T47D (cell line): ENCODE results near the gene HS6ST3.

Source experiments
- DNase-seq, 2 experiments: peaks; one replicate each; pipeline versions ENCODE4 v3.0.0 to v3.0.0-alpha.2; 2011 to 2012; ENCODE audit warnings: low read depth in 1 of 2, low spot score in 1 of 2
- JUND ChIP-seq: IDR thresholded peaks from 2 replicates; pipeline ENCODE4 v1.6.1; 2012; ENCODE audit warnings: low read depth
- in situ Hi-C: cut with HindIII; loops from 2 replicates; pipeline ENCODE4 v1.10.0; 2016; ENCODE audit warnings: low sequenced_read_pairs, low pct_unique_long_range_greater_than_20kb

HS6ST3 gene

GRCh38 chr13:96781141-96781540 is 691.2 kb downstream of the HS6ST3 start:
- TF ChIP-seq JUND = no peak
- DNase-seq = no peak
- in situ Hi-C loops = no loop called here

GRCh38 chr13:96782186-96782585 is 692.3 kb downstream of the HS6ST3 start:
- in situ Hi-C loops = no loop called here
- DNase-seq = no peak
- no peak for TF ChIP-seq JUND

GRCh38 chr13:96783057-96783456 is 693.1 kb downstream of the HS6ST3 start:
- in situ Hi-C loops = no loop called here
- no peak for TF ChIP-seq JUND
- no peak for DNase-seq

GRCh38 chr13:96783511-96783910 is 693.6 kb downstream of the HS6ST3 start:
- no peak for DNase-seq
- in situ Hi-C loops = no loop called here
- no peak for TF ChIP-seq JUND

- TF ChIP-seq JUND = no peak
- DNase-seq = no peak
- in situ Hi-C loops = no loop called here
These were observed 696.1 kb downstream of the HS6ST3 start for GRCh38 chr13:96785986-96786385.

- TF ChIP-seq JUND = no peak
- DNase-seq = no peak
- in situ Hi-C loops = no loop called here
These were observed 702.3 kb downstream of the HS6ST3 start for GRCh38 chr13:96792188-96792587.

GRCh38 chr13:96792736-96793403 is 703.0 kb downstream of the HS6ST3 start:
- in situ Hi-C loops = no loop called here
- TF ChIP-seq JUND = no peak
- DNase-seq = no peak

GRCh38 chr13:96793404-96793755 is 703.5 kb downstream of the HS6ST3 start:
- no peak for DNase-seq
- no peak for TF ChIP-seq JUND
- in situ Hi-C loops = no loop called here

GRCh38 chr13:96794669-96795068 is 704.8 kb downstream of the HS6ST3 start:
- no peak for TF ChIP-seq JUND
- no peak for DNase-seq
- in situ Hi-C loops = no loop called here

GRCh38 chr13:96795670-96796069 is 705.8 kb downstream of the HS6ST3 start:
- in situ Hi-C loops = no loop called here
- no peak for TF ChIP-seq JUND
- no peak for DNase-seq

- in situ Hi-C loops = no loop called here
- no peak for DNase-seq
- TF ChIP-seq JUND = no peak
These were observed 706.3 kb downstream of the HS6ST3 start for GRCh38 chr13:96796091-96796633.

GRCh38 chr13:96797136-96797535 is 707.2 kb downstream of the HS6ST3 start:
- in situ Hi-C loops = no loop called here
- DNase-seq = no peak
- no peak for TF ChIP-seq JUND

GRCh38 chr13:96803456-96804100 is 713.7 kb downstream of the HS6ST3 start:
- no peak for DNase-seq
- no peak for TF ChIP-seq JUND
- in situ Hi-C loops = no loop called here
